NCI-H1092 (cell line): ENCODE data around the gene SH3D19.
"Not testable (repeated sequence)": the region's sequence is repeated elsewhere in the genome, so short reads cannot be mapped to it uniquely, and the experiment has no call there.

Source experiments
- DNase-seq: peaks from one replicate; lab custom pipeline; 2025; lab: John Stamatoyannopoulos, UW

SH3D19 gene

DNA sequence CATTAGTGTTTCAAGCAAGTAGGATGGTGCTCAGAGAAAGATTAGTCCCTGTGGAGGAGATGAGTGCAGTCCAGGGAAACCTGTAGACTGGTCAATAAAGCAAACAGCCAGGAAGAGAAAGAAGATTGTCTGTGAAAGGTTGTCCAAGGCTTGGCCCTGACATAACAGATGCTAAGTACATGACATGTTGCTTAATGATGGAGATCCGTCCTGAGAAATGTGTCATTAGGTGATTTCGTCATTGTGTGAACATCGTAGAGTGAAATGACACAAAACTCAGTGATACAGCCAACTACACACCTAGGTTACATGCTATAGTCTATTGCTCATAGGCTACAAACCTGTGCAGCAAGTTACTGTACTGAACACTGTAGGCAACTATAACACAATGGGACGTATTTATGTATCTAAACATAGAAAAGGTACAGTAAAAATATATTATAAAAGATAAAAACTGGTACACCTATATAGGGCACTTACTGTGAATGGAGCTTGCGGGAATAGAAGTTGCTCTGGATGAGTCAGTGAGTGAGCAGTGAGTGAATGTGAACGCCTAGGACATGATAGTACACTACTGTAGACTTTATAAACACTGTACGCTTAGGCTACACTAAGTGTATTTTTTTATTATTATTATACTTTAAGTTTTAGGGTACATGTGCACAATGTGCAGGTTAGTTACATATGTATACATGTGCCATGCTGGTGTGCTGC, 57.4 kb downstream of the SH3D19 start:
- DNase-seq: no peak

DNA sequence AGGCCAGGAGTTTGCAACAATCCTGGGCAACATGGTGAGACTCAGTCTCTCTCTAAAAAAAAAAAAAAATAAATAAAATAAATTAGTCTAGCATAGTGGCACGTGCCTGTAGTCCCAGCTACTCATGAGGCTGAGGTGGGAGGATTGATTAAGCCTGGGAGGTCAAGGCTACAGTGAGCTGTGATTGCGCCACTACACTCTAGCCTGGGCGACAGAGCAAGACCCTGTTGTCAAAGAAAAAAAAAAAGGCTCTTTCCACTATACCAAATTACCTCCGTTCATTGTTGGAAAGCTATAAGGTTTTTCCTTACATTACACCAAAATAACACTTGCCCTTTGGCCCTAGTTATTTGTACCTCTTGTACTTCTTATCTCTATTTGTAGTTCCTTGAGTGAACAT, 58.3 kb downstream of the SH3D19 start:
- no peak for DNase-seq

- DNase-seq: no peak
These were observed 58.9 kb downstream of the SH3D19 start for GRCh38 chr4:151266497-151266896.

GRCh38 chr4:151263455-151263854, 62.0 kb downstream of the SH3D19 start:
- no peak for DNase-seq

DNA sequence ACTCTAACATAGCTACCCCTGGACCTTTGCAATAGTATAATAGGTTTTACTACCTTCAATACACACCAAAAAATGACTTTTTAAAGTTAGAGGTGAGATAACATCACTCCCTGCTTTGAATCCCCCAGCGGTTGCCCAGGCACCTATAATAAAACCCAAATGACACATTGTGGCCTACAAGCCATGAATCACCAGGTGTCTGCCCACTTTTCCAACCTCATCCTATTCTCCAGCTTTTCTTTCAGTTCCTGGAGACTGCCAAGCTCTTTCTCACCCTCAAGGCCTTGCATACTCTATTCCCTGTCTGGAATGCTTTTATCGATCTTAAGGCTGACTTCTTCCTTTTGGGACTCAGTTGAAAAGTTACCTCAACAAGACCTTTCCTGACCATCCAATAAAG, 64.9 kb downstream of the SH3D19 start:
- DNase-seq: no peak

- DNase-seq: no peak
These were observed 65.7 kb downstream of the SH3D19 start for GRCh38 chr4:151259752-151260151.

DNA sequence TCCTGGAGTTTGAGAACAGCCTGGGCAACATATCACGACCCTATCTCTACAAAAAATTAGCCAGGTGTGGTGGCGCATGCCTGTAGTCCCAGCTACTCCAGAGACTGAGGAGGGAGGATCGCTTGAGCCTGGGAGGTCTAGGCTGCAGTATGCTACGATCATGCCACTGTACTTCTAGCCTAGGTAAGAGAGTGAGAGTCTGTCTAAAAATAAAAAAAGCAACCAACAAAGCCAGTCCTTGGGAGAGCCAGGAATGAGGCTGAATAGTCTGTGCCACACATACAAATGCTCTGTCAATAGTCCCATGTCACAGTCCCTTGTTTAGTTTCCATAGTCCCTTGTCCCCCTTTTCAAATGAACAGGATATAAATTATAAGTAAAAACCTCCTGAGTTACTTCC, 67.7 kb downstream of the SH3D19 start:
- DNase-seq: no peak

GRCh38 chr4:151256134-151256533, 69.3 kb downstream of the SH3D19 start:
- no peak for DNase-seq

DNA sequence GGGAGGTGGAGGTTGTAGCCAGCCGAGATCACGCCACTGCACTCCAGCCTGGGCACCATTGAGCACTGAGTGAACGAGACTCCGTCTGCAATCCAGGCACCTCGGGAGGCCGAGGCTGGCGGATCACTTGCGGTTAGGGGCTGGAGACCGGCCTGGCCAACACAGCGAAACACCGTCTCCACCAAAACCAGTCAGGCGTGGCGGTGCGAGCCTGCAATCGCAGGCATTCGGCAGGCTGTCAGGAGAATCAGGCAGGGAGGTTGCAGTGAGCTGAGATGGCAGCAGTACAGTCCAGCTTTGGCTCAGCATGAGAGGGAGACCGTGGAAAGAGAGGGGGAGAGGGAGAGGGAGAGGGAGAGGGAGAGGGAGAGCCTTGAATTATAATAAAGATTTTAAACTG, 69.7 kb downstream of the SH3D19 start:
- DNase-seq: not testable (repeated sequence)

GRCh38 chr4:151255226-151255625, 70.2 kb downstream of the SH3D19 start:
- DNase-seq: not testable (repeated sequence)

- DNase-seq: no peak
These were observed 73.7 kb downstream of the SH3D19 start for GRCh38 chr4:151251603-151252304.

DNA sequence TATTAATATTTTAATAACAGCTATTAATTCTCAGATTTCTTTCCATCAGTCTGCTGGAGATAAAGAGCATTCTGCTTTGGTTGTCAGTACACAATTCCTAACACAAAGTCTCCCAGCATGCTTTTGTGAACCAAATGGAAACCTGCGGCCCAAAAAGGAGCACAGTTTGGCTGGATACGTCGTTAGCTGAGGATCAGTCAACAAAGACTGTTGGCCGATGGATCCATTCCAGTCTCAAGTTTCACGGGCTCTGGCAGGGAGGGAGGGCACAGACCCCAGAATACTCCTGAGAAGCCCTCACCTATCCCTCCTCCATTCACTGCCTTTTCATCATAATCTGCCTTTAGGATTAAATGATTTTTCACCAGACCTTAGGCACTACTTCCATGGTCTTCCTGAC, 74.7 kb downstream of the SH3D19 start:
- DNase-seq: no peak

DNA sequence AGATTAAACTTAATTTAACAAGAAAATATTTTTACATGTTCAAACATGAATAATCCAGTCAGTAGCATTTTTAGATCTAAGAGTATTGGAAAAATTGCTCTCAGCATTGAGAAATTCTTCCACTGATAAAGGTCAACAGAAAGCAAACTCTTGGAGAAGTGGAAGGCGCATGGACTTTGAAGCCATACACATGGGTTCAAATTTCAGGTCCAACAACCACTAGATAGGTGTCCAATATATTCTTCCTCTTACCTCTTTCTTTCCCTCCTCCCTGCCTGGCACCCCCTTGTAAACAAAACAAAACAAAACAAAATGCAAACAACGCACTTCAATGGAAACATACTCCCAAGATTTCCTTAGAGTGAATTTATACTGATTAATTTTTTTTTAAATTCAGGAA, 76.9 kb downstream of the SH3D19 start:
- no peak for DNase-seq

DNA sequence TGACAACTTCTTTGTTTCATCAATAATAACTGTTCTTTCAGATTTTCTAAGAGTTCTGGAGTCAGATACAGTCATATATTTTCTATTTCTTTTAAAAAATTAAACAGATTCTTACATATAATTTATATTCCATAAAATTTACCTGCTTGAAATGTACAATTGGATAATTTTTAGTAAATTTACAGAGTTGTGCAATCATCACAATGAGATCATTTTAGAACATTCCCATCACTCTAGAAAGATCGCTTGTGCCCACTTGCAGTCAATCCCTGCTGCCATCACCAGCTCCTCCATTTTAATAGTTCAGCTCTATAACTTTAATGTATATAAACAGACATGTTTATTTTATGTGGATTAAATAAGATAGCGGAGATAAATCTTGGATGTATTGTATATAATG, 78.0 kb downstream of the SH3D19 start:
- no peak for DNase-seq

- no peak for DNase-seq
These were observed 78.7 kb downstream of the SH3D19 start for GRCh38 chr4:151246742-151247141.

DNA sequence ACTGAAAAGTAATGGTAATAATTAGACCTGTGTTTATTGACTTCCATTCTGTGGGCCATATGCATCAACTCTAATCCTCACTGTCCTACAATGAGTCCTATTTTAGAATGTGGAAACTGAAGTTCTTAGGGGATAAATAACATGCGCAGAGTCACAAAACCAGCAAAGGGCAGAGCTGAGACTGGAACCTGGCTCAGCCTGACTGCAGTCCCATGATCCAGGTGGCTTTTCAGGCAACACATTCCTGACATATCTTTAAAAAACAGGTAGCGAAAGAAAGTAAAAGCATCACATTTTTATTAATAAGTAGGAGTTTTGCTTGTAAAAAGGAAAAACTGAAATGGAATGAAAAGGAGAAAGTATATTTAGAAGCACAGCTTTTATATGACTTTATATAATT, 83.1 kb downstream of the SH3D19 start:
- DNase-seq: no peak

DNA sequence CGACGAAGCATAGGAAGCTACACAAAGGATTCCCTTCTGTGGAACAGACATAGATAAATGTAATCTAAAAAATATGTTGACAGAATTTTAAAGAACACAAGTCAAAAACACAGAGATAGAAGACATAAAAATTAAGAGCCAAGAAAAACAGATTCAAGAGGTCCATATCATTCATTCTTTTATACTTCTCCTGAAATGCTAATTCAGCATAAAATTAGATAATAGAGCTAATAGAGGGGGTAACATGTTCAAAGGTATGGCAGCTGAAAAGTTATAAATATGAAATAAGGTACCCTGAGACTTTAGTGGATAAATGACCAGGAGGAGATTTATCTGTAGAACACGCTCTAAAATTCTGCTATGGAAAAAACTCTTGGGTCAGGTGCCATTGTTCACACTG, 85.8 kb downstream of the SH3D19 start:
- DNase-seq: no peak

- DNase-seq: no peak
These were observed 86.9 kb downstream of the SH3D19 start for GRCh38 chr4:151238477-151238876.

GRCh38 chr4:151236036-151236435, 89.4 kb downstream of the SH3D19 start:
- DNase-seq: no peak

DNA sequence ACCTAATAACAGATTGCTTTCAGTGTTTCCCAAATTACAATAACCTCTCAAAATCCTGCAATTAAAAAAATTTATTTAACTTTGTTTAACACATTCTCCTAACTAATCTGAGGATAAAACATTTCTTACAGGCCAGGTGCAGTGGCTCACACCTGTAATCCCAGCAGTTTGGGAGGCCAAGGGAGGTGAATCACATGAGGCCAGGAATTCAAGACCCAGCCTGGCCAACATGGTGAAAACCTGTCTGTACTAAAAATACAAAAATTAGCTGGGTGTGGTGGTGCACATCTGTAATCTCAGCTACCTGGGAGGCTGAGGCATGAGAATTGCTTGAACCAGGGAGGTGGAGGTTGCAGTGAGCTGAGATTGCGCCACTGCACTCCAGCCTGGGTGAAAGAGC, 90.0 kb downstream of the SH3D19 start:
- DNase-seq: not testable (repeated sequence)

- DNase-seq: no peak
These were observed 91.8 kb downstream of the SH3D19 start for GRCh38 chr4:151233600-151233999.

- no peak for DNase-seq
These were observed 93.3 kb downstream of the SH3D19 start for GRCh38 chr4:151231915-151232595.
